Stimulated activated CD8-positive, alpha-beta memory T cell treated with anti-CD3 and anti-CD28 coated beads, Interleukin-7, amount 100 ng/mL, for 24 hours (primary cell): Measurements from ENCODE around the gene FARP1.
"Not testable (repeated sequence)": the region's sequence is repeated elsewhere in the genome, so short reads cannot be mapped to it uniquely, and the experiment has no call there.

Experiments used
- DNase-seq: peaks from one replicate; pipeline ENCODE4 v3.0.0-alpha.2; 2020; ENCODE audit warnings: low read depth

The FARP1 gene

DNA sequence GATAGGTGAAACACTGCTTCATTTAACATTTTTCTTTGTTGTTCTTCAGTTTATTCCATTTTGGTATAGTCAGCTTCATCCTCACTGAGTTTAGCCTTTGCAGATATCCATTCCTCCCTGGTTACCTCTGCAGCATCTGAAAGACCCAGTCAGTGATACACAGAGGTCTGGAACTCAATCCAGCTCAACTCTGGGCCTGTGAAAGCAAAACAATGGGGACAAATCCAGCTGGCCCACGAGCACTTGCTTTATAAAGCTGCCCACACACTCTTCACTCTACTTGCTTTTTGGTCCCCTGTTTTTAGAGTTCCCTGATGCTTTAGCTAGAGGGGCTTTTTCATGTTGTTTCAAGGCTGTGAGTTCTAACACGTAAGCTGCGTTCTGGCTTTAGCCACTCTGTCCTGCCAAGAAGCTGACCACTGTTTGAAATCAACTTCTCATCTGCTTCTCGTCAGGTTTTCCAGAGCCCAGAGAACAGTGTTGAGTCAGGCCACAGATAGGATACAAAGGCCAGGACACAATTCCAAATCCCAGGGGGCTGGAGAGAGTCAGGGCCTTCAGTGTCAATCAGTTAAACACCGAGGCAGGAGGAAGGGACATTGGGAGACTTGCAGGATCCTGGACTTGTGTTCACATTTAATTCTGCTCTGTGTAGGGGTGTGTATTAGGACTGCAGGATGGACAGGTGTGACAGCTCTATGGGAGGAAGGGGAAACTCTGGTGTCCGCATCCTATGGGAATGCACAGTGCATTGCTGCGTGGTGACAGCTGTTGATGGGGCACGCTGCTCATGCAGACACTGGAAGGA lies 117.7 kb downstream of the FARP1 start:
- no peak for DNase-seq

DNA sequence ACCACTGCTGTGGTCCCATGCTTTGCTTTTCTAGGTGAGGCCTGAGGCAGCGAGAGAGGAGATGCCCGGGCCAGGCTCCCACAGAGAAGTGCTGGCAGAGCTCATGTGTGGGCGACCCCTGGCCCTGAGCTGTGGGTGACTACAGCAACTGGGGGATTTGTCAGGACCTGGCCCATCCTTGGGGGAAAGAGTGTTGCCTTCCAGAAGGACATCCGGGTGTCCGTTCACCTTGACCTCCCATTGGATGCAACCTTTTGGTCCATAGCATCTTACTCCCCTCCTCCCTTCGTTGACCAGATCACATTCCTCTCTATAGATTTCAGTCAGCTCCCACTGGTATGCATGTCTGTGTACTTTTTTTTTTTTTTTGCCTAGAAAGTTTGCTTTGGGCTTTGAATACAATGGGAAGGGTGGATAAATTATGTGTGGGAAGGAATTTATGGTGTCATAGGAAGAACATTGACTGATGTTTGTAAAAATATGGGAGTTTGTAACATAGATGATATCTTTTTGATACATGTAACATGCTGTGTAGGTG lies 118.3 kb downstream of the FARP1 start:
- DNase-seq, result no peak

DNA sequence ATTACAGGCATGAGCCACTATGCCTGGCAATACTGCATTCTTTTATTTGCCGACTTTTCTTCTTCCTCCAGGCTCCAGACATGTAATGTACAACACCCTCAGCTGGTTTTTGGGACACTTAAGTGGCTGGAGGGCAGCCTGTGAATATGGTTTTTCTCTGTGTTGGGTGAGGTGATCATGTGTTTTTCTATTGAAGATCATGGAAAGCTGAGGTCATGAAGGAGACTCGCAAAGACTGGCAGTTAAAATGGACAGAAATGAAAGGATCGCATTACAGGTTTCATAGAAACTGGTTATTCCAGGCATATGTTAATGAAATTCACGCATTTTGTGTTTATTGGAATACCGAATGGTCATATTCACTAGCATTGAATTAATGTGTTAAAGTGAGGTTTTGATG lies 119.4 kb downstream of the FARP1 start:
- DNase-seq, result no peak

DNA sequence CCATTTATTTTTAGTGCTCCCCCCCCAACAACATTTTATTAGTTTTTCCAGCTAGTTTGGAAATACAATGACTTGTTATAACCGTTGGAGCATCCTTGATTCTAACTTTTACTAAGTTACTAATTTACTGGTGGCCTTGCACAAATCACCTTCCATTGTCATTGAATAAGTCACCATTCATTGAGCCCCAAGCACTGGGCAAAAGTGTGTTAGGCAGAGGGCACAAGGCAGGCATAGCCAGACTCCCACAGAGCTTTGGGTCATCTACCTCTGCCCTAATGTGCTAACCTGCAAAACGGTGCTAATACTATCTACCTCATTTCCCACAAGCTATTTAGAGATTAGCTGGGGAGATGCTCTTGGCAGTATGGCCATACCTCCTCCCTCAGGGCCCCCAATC lies 120.9 kb downstream of the FARP1 start:
- DNase-seq, result no peak

DNA sequence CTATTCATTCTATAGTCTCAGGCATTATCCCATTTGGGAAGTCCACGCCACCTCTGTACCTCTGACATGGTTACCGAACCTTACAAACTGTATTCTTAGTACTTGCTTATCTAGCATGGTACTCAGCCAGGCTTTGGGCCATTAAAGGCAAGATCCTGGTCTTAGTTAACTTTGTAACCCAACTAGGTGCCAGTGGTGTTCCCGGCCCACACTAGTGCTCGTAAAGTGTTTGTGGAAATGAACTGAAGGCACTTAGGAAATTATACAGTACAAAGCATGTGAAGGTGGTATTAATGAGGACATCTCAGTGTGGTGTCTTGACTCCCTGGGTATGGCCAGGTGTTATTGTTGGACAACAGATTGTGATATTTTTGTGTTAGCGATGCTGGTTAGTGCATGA lies 122.0 kb downstream of the FARP1 start:
- DNase-seq, result no peak

DNA sequence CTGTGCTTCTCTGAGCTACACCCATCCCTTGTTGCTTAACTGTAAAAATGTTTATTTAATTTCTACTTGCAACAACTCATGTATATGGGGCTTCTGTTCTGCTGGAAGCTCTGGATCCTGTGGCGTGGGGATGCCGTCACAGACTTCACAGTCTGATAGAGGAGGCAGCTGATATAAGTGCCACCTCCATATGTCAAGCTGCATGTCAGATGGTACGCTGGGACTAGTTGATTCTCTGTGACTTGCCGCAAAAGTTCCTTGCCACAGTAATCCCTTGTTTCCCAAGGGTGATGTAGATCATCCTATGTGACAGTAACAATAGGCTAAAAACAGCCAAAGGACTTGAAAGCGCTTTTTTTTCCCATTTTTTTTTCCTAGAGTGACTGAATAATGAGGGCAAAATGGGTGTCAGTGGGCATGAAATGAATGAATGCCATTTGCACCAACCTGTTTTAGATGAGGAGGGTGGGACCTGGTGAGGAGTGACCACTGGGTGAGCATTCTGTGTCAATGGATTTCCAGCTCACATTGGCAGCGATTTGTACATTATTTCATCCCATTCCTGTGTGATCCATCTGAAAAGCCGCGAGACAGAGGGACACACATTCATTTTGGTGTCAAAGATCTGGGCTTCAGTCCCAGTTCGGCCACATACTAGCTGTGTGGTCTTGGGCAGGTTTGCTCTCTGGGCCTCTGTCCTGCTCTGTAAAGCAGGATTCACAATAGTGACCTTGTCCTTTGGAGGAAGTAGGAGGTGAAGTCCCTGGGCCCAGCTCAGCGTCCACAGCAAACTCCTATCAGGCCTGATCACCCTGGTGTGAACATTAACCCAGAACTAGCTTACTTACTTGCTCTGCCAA lies 123.0 kb downstream of the FARP1 start:
- no peak for DNase-seq

DNA sequence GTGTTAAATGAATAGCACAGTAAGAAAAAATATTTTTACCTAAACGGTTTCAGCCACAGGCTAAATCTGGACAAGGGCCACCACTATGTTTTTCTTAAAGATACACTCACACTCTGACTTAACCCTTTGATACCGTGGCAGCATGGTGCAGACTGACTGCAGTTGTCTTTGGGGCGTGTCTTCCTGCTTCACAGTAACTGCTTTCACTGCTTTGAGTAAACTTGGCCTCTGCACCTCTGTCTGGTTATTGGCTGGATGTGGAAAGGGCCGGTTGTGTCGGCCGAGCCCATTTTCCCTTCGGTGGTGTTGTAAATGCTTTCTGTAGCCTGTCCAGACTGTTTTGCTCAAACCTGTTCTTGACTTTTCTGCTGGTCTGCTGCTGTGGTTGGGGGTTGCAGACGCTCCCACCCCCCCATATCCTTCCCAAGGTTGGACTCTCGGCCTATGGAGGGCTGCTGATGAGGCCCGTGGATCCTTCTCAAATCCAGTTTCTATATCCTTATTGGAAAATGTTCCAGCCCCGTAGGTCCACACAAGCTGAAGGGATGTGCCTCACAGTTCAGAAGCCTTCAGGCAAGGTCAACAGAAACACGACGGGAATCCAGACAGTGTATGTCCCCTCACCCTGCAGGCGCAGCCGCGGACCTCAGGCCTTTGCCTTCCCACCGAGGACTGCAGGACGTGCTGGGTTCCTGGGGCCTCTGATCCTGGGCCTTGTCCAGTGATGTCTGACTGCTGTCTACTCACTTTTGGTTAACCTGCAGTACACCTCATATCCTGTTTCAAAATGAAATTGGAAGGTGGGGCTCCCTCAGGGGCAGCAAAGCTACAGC lies 124.4 kb downstream of the FARP1 start:
- DNase-seq, result no peak

DNA sequence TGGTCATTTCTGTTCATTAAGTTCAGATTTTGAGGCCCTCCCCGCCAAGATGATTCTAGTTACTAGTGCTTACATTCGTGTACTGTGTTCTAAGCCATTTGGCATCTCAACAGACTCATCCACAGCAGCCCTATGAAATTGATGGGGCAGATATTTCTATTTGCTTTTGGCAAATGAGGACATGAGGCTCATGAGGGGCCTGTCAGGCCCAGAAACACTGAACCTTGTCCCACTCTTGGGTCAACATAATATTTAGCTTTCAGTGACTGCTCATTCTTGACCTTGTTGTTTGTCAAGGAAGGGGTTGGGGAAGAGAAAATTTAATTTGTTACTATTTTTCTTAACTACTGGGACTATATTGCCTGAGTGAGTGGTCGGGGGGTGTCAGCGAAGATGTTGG lies 126.5 kb downstream of the FARP1 start:
- DNase-seq, result no peak

DNA sequence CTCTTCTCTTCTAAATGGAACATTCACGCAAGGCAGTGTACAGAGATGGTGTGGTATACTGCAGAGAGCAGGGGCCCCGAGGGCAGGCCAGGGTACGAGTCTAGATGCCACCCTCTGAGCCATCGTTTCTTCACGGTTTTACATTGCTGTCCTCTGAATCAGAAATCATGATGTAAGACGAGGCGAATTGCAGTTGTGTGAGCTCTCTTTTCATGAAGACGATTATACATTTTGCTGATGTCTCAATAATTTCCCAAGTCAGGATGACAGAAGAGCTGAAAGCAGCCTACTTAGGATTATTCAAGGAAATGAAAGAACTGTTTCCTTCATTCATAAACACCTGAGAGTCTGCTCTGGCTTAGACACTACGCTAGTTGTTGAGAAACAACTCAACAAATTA lies 127.9 kb downstream of the FARP1 start:
- DNase-seq, result no peak

DNA sequence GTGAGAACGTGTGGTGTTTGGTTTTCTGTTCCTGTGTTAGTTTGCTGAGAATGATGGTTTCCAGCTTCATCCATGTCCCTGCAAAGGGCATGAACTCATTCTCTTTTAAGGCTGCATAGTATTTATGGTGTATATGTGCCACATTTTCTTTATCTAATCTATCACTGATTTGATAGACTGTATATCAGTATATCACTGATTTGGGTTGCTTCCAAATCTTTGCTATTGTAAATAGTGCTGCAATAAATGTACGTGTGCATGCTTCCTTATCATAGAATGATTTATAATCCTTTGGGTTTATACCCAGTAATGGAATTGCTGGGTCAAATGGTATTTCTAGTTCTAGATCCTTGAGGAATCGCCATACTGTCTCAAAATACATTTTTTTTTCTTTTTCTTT lies 128.8 kb downstream of the FARP1 start:
- not testable (repeated sequence) for DNase-seq

DNA sequence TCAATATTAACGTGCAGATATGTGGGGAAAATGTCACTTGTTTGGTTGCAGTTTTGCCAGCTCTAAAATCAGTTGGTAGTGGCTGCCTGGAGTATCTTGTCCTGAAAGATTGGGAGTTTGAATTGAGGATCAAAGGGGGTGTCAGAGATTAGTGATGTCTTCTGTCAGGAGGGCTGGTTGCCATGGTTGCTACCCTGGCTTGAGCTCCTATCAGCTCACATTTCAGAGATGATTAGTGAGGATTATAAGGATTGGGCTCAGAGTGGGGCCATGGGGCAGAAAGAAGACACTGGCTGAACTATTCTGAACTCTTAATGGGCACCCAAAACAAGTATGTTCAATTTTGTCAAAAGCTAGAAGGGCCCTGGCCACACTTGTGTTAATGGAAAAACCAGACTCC lies 129.7 kb downstream of the FARP1 start:
- DNase-seq, result no peak

DNA sequence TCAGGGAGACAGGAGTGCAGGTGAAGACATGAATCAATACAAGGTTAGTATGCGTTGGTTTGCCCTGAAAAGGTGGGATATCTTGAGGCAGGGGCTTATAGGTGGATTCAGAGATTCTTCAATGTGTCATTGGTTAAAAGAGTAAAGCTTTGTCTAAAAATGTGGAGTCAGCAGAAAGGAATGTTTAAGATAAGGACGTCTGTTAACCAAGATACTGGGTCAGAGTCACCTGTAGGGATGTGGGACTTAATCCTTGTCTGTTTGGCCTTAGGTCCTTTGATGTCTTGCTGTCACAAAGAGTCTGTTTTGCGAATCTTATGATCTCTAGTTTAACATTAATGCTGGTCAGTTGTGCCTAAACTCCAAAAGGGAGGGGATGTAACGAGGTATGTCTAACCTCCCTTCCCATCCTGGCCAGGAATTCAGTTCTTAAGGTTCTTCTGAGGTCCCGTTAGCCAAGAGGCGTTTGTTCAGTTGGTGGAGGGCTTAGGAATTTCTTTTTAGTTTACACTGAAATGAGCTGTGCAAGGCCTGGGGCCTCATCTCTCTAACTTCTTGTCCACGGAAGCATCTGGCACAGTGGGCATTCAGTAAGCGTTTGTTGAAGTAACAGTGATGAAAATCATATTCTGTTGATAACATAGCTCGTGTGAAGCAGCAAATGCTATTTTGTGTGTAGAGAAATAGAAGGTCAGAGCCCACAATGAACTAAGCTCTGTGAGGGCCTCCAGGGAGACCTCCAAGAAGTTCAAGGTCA lies 130.4 kb downstream of the FARP1 start:
- no peak for DNase-seq

DNA sequence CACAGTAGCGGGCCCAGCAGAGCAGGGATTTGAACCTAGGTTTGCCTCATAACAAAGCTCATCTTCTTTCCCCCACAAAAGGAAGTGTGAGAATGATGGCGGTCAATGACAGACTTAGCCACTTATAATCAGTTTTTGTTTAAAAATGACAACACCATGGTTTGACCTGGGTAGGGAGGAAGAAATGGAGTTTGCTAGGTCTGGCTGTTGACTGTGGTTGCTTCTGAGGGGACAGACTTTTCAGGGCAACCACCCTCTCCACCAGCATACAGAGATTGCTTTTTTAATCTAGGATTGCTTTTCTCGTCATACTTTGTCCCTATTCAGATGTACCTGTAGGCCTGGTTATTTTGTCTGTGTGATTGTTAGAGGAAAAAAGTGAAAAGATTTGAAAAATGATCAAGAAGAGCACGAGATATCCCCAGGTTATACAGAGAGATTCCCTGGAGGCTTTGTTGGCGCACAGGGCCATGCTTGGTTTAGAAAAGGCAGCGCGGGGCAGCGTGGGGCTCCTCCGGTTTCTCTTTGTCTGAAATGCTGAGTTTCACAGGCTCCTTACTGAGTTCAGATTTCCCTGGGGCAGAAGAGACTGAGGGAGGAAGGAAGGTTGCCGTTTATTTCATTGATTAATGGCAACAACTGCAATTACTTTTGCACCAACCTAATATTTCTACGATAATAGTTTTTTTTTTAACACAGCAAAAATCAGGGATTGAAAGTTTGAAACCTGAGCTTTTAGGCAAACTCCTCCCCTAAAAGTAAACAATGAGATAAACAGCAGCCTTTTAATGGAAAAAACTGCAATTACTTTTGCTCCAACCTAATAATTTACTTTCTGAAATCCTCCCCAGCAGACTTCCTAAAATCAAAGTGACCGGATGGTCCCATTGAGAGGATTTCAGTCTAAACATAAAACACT lies 131.2 kb downstream of the FARP1 start:
- no peak for DNase-seq

DNA sequence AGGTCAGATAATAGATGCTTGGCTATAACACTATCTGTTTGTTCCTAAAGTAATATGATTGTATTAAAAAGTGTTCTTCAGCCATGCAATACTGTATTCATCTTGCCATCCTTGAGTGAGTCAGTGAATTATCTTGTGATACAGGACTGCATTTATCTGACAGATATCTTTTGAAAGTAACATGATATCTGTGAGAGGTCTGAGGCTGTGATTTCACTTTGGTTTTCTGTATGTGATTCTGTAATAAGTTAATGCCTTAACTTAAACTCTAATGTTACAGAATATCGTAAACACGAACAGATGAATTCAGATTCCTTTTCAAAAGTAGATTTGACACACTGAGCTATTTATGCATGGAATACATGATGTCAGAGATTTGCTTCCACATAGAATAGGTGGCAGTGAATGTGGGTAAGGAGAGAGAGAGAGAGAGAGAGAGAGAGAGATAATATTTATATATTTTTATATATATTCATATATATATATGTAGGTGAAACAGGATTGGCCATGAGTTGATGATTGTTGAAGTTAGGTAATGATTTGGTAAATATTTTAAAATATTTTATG lies 132.1 kb downstream of the FARP1 start:
- DNase-seq, result no peak

DNA sequence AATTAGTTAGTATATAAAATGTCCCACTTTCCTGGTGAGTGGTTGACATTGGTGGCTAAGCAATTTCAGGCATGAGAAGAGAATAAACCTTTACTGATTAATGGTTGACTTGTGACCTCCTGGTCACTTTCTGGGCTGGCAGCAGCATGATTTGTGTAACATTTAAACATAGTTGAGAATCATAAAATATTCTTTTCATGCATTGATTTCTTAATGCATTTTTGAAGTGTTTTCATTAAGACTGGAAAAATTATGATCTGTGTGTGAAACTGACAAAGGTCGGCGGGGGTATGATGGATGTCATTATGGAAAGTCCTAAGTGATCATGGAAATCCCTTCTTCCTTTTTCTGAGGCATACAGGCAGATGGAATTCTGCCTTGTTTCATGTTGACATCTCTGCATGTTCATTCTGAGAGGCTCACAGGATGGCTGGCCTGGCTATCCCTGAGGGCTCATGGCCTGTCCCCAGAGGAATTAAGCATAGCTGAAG lies 132.8 kb downstream of the FARP1 start:
- DNase-seq, result no peak

DNA sequence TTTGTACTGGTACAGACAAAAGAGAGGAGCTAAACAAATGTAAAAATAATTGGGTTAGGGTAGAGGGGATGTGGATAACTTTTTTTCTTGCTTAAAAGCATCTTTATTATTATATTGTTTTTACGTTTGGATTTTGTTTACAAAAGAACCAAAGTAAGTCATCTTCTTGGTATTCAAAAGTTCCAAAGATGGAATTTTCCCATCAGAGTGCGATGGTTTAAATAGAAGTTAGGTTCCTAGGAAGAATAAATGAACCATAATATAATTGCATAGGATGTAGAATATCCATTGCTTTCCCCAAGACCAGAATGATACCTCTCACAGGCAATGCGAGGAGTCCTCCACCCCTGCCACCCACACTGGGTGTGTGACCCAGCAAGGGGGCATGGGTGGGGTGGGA lies 133.6 kb downstream of the FARP1 start:
- no peak for DNase-seq

DNA sequence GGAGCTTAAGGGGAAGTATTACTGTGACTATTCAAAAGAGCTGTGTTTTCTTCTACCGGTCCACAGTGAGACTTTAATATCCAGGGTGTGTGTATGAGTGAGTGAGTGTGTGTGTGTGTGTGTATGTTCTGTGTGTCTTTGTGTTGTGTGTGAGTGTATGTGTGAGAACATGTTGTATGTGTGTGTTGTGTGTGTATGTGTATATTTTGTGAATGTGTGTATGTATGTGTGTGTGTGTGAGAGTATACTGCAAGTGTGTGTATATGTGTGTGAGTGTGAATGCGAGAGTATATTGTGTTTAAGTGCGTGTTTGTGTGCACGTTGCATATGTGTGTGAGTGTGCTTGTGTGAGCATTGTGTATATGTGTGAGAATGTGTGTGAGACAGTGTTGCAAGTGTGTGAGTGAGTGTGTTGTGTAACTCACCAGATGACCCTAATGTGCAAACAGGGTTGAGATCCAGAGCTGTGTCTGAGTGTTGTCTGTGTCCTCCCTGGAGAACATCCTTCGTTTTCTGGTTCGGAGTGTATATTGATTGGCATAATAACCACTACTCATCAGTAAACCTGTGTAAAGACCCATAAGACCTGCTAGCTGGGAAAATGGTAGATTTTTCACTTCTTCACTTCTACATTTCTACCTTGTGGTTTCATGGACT lies 135.3 kb downstream of the FARP1 start:
- DNase-seq, result no peak

DNA sequence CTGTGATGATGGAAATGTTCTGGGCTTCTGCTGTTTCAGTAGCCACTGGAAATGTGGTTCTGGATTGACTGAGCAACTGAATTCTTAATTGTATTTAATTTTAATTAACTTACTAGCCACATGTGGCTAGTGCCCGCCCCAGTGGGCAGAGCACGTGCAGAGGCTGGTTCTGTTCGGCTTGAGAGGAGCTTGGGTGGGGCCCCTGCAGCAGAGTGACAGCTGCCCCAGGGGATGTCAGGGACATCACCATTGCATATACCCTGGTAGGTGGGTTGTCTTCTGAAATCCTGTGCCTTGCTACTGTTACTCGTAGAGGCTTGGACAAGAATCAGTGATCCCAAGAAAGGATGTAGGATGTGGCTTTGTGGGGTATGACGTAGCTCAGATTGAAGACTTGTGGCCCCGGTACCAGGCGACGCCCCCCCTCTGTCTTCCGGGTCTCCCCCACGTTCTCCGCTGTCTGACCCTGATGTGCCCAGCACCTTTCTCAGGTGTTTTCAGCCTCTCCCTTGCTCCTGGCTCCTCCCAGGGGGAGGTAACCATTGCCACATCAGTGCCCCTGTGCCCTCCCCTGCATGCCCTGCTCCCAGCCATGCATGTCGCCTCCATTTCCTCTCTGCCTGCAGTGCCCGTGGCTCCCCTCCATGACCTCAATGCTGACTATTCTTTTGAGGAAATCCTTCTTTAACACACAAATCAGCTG lies 136.7 kb downstream of the FARP1 start:
- no peak for DNase-seq

DNA sequence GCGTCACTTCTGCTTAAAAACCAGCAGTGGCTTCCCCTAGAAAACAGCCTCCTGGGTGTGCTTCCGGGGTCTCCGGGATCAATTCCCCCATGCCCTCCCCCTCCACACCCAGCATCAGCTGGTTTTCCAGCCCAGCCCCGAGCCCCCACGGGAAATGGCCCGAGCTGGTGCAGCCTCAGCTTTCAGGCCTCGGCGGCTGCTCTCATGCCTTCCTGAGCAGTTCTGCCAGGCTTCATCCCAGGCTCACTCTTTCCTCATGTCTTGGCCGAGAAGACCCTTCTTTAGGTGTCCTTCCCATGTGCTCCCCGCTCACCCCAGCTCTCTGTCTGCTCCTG lies 137.2 kb downstream of the FARP1 start:
- DNase-seq, result no peak
